Glutamatergic neuron (in vitro differentiated cells): Measurements from ENCODE around the gene COL13A1. TPM values are rescaled to one million over a fixed set of nuclear protein-coding genes. Genes with fewer than 3 reads are reported as not detected.

ENCODE experiments used
- DNase-seq: peaks from one replicate; pipeline ENCODE4 v3.0.0; 2022
- H3K27ac Mint-ChIP-seq: one replicate; pipeline ENCODE4 v1.8.0; 2020; ENCODE audit warnings: mild to moderate bottlenecking, mixed read lengths, inconsistent platforms; ENCODE audit not compliant: unreplicated experiment
- H3K27me3 Mint-ChIP-seq: one replicate; pipeline ENCODE4 v1.8.0; 2020; ENCODE audit warnings: mild to moderate bottlenecking, moderate library complexity, mixed read lengths, inconsistent platforms; ENCODE audit not compliant: unreplicated experiment
- H3K36me3 Mint-ChIP-seq: one replicate; pipeline ENCODE4 v1.8.0; 2020; ENCODE audit warnings: mild to moderate bottlenecking, mixed read lengths, inconsistent platforms; ENCODE audit not compliant: unreplicated experiment
- H3K4me1 Mint-ChIP-seq: one replicate; pipeline ENCODE4 v1.8.0; 2020; ENCODE audit warnings: mild to moderate bottlenecking, low read depth, mixed read lengths, inconsistent platforms; ENCODE audit not compliant: unreplicated experiment
- H3K4me3 Mint-ChIP-seq: one replicate; pipeline ENCODE4 v1.8.0; 2020; ENCODE audit warnings: mild to moderate bottlenecking, mixed read lengths, inconsistent platforms; ENCODE audit not compliant: unreplicated experiment
- H3K9me3 Mint-ChIP-seq: one replicate; pipeline ENCODE4 v1.8.0; 2020; ENCODE audit warnings: mild to moderate bottlenecking, moderate library complexity, mixed read lengths, inconsistent platforms; ENCODE audit not compliant: unreplicated experiment
- total RNA-seq: library from RNA; stranded (reverse); fragmentation: NEBNext Ultra II Directional; extraction: Animal tissue kit (Norgen Biotek cat#: 25700); gene quantifications from one replicate; pipeline ENCODE4 v1.2.1, GENCODE V29; 2021; ENCODE audit not compliant: unreplicated experiment
- TF ChIP-seq, protein P1 (sequence below): fragments of 200-600 bp; sonication (generic); IDR thresholded peaks from one replicate; pipeline ENCODE4 v1.5.0; 2021; ENCODE audit not compliant: partially characterized antibody, unreplicated experiment

COL13A1 gene
- total RNA-seq, 1 donor from 2014 or later, result 8.5 TPM

DNA sequence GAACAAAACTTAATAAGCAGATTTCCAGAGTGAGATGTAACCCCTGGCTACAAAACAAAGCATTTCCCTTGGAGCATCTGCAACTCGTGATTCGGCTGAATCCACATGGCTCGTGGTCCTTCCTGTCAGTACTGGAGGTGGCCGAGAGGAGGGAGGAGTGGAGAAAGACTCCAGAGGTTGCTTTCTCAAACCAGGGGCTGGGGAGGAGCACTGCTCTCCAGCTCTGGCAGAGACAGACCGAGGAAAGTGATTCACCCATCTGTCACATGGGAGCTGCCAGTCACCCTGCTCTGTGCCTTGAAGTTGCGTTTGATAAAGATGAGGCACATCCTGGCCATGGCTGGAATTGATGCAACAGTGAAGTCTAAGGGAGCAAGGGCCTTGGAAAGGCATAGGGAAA lies 72.7 kb downstream of the COL13A1 start:
- peaks cover 7% of the 10 kb centered on the region for H3K36me3 Mint-ChIP-seq
- H3K9me3 Mint-ChIP-seq, result peaks cover 18% of the 10 kb centered on the region
- H3K4me1 Mint-ChIP-seq, result peaks cover 36% of the 10 kb centered on the region
- no peak for DNase-seq
- H3K4me3 Mint-ChIP-seq, result no peak overlapping the region
- peaks cover 21% of the 10 kb centered on the region for H3K27me3 Mint-ChIP-seq
- H3K27ac Mint-ChIP-seq, result no peak overlapping the region
- TF ChIP-seq, protein P1, sequence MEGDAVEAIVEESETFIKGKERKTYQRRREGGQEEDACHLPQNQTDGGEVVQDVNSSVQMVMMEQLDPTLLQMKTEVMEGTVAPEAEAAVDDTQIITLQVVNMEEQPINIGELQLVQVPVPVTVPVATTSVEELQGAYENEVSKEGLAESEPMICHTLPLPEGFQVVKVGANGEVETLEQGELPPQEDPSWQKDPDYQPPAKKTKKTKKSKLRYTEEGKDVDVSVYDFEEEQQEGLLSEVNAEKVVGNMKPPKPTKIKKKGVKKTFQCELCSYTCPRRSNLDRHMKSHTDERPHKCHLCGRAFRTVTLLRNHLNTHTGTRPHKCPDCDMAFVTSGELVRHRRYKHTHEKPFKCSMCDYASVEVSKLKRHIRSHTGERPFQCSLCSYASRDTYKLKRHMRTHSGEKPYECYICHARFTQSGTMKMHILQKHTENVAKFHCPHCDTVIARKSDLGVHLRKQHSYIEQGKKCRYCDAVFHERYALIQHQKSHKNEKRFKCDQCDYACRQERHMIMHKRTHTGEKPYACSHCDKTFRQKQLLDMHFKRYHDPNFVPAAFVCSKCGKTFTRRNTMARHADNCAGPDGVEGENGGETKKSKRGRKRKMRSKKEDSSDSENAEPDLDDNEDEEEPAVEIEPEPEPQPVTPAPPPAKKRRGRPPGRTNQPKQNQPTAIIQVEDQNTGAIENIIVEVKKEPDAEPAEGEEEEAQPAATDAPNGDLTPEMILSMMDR, result no peak

DNA sequence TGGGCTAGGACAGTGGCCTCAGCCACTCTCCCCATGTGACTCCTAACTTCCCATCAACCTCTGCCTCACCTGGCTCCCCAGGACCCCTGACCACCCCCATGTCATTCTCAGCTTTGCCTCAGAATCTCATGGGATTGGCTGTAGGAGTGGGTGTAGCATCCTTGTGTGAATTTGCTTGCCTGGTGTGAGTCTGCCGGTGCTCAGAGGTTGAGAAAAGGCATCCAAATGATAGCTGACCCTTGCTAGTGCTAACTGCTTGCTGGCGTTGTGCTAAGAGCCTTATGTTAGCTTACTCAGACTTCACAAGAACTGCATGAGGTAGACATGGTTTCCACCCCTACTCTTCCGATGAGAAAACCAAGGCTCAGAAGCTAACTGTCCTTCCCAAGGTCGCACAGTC lies 74.2 kb downstream of the COL13A1 start:
- H3K36me3 Mint-ChIP-seq, result peaks cover 7% of the 10 kb centered on the region
- TF ChIP-seq, protein P1, result no peak
- DNase-seq, result no peak
- H3K4me3 Mint-ChIP-seq, result no peak overlapping the region
- H3K4me1 Mint-ChIP-seq, result peaks cover 49% of the 10 kb centered on the region
- H3K9me3 Mint-ChIP-seq, result peaks cover 21% of the 10 kb centered on the region
- H3K27me3 Mint-ChIP-seq, result peaks cover 26% of the 10 kb centered on the region
- no peak overlapping the region for H3K27ac Mint-ChIP-seq

DNA sequence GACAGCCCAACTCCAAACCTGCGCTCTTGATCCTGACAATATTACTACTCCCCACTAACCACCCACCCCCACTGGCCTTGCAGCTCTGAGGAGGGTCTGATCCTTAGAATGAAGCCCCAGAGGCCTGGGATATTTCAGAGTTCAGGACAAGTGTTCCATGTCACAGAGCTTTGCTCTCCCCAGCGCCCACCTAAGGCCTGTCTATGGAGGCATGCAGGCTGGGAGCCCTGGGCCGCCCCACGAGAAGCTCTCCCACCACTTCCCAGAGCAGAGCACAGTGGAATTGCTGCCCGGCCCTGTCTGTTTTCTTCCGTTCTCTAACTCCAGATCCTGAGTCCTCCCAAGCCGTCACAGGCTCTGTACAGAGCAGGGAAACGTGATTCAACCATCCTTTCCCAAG lies 74.6 kb downstream of the COL13A1 start:
- peaks cover 7% of the 10 kb centered on the region for H3K36me3 Mint-ChIP-seq
- no peak overlapping the region for H3K4me3 Mint-ChIP-seq
- no peak overlapping the region for H3K27ac Mint-ChIP-seq
- peaks cover 21% of the 10 kb centered on the region for H3K9me3 Mint-ChIP-seq
- no peak for DNase-seq
- H3K4me1 Mint-ChIP-seq, result peaks cover 53% of the 10 kb centered on the region
- peaks cover 26% of the 10 kb centered on the region for H3K27me3 Mint-ChIP-seq
- TF ChIP-seq, protein P1, result no peak

DNA sequence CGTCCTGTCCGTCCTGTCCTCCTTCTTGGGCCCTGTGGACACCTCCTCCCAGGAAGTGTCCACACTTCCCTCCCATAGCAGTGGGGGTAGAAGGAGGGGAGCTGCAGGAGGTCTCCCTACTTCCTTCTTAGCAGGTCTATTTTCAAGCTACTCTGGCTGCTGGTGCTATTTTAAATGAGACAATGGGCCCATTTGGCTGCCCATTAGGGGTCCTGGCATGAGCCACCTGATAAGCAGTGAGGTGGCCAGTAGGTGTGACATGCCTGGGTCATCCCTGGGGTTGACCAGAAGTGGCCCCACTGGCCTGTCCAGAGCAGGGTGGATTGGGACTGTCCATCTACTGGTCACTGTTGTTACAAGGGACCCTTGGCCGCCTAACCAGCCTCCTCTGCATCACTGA lies 75.2 kb downstream of the COL13A1 start:
- H3K27me3 Mint-ChIP-seq, result peaks cover 28% of the 10 kb centered on the region
- TF ChIP-seq, protein P1, result no peak

DNA sequence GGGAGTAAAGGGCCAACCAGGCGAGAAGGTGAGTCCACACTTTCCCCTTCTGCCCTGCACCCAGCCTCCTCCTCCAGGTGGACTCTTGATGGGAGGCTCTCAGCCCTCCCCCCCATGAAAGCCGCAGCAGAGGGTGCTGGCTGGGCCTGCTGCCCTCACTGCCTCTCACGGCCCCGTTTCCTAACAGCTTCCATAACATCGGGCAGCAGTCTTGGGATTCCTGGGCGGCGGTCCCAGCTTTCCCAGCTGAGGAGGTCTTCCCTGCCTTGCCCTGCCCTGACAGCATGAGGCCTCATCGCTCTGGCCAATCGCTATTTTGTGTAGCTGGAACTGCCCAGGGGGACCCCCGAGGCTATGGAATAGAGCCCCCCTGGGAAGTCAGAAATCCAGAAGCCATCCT lies 76.3 kb downstream of the COL13A1 start:
- TF ChIP-seq, protein P1, result no peak
- DNase-seq, result peak; percentile 50
- Mint-ChIP-seq H3K4me3 (peak overlapping the region; percentile 77), H3K4me1 (peaks cover 62% of the 10 kb centered on the region), H3K27ac (peak overlapping the region; percentile 98), H3K27me3 (peaks cover 28% of the 10 kb centered on the region), H3K36me3 (peaks cover 7% of the 10 kb centered on the region), H3K9me3 (peaks cover 27% of the 10 kb centered on the region)

More for the DNA sequence above, 75.2 kb downstream of the COL13A1 start:
- H3K27ac Mint-ChIP-seq, result peak overlapping the region; percentile 98
- H3K36me3 Mint-ChIP-seq, result peaks cover 7% of the 10 kb centered on the region
- peaks cover 26% of the 10 kb centered on the region for H3K9me3 Mint-ChIP-seq
- peak overlapping the region; percentile 77 for H3K4me3 Mint-ChIP-seq
- H3K4me1 Mint-ChIP-seq, result peaks cover 58% of the 10 kb centered on the region
- no peak for DNase-seq
